Mesothelial cell of epicardium (in vitro differentiated cells): ENCODE data around the gene PAM16. TPM values are rescaled to one million over a fixed set of nuclear protein-coding genes. Genes with fewer than 3 reads are reported as not detected.

Experiments used
- DNase-seq, 2 experiments: peaks; one replicate each; pipeline ENCODE4 v3.0.0; 2021; ENCODE audit warnings: low spot score in 2 of 2; ENCODE audit not compliant: unreplicated experiment in 2 of 2
- H3K27ac Mint-ChIP-seq: 2 replicates; pipeline ENCODE4 v1.8.0; 2021; ENCODE audit warnings: mixed read lengths
- H3K27me3 Mint-ChIP-seq: 2 replicates; pipeline ENCODE4 v1.8.0; 2021; ENCODE audit warnings: low read depth, mixed read lengths
- H3K36me3 Mint-ChIP-seq: 2 replicates; pipeline ENCODE4 v1.8.0; 2021; ENCODE audit warnings: mixed read lengths
- H3K4me1 Mint-ChIP-seq: 2 replicates; pipeline ENCODE4 v1.8.0; 2021; ENCODE audit warnings: mixed read lengths
- H3K4me3 Mint-ChIP-seq: 2 replicates; pipeline ENCODE4 v1.8.0; 2021; ENCODE audit warnings: mild to moderate bottlenecking, moderate library complexity, mixed read lengths
- H3K9me3 Mint-ChIP-seq: 2 replicates; pipeline ENCODE4 v1.8.0; 2021; ENCODE audit warnings: mixed read lengths
- total RNA-seq: library from RNA; stranded (reverse); gene quantifications from 3 replicates; pipeline ENCODE4 v1.2.1, GENCODE V29; 2021
- TF ChIP-seq, protein P1 (sequence below): fragments of 200-600 bp; sonication (generic); IDR thresholded peaks from one replicate; pipeline ENCODE4 v1.5.0; 2021; ENCODE audit warnings: antibody characterized with exemption; ENCODE audit not compliant: unreplicated experiment

PAM16 gene
- total RNA-seq, 1 donor from 2014 or later = 35.6 TPM

- H3K4me3 Mint-ChIP-seq = no peak overlapping the region
- H3K4me1 Mint-ChIP-seq = peaks cover 14% of the 10 kb centered on the region
- H3K9me3 Mint-ChIP-seq = no peaks in the 10 kb centered on the region
- TF ChIP-seq, protein P1, sequence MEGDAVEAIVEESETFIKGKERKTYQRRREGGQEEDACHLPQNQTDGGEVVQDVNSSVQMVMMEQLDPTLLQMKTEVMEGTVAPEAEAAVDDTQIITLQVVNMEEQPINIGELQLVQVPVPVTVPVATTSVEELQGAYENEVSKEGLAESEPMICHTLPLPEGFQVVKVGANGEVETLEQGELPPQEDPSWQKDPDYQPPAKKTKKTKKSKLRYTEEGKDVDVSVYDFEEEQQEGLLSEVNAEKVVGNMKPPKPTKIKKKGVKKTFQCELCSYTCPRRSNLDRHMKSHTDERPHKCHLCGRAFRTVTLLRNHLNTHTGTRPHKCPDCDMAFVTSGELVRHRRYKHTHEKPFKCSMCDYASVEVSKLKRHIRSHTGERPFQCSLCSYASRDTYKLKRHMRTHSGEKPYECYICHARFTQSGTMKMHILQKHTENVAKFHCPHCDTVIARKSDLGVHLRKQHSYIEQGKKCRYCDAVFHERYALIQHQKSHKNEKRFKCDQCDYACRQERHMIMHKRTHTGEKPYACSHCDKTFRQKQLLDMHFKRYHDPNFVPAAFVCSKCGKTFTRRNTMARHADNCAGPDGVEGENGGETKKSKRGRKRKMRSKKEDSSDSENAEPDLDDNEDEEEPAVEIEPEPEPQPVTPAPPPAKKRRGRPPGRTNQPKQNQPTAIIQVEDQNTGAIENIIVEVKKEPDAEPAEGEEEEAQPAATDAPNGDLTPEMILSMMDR = no peak
- H3K36me3 Mint-ChIP-seq = peaks cover 13% of the 10 kb centered on the region
- no peaks in the 10 kb centered on the region for H3K27me3 Mint-ChIP-seq
- DNase-seq = no peak
- no peak overlapping the region for H3K27ac Mint-ChIP-seq
Measured at GRCh38 chr16:4341250-4341649, 9.9 kb downstream of the PAM16 start.

GRCh38 chr16:4340443-4340842, 10.7 kb downstream of the PAM16 start:
- H3K27me3 Mint-ChIP-seq = no peaks in the 10 kb centered on the region
- H3K4me3 Mint-ChIP-seq = no peak overlapping the region
- H3K9me3 Mint-ChIP-seq = no peaks in the 10 kb centered on the region
- TF ChIP-seq, protein P1 = no peak
- peaks cover 16% of the 10 kb centered on the region for H3K36me3 Mint-ChIP-seq
- H3K4me1 Mint-ChIP-seq = peaks cover 14% of the 10 kb centered on the region
- no peak overlapping the region for H3K27ac Mint-ChIP-seq
- DNase-seq = no peak

GRCh38 chr16:4339909-4340308, 11.2 kb downstream of the PAM16 start:
- peaks cover 12% of the 10 kb centered on the region for H3K36me3 Mint-ChIP-seq
- TF ChIP-seq, protein P1 = no peak
- peaks cover 14% of the 10 kb centered on the region for H3K4me1 Mint-ChIP-seq
- H3K9me3 Mint-ChIP-seq = no peaks in the 10 kb centered on the region
- H3K27me3 Mint-ChIP-seq = no peaks in the 10 kb centered on the region
- no peak overlapping the region for H3K4me3 Mint-ChIP-seq
- H3K27ac Mint-ChIP-seq = peak overlapping the region; percentile 89
- peak in 1 of 2 experiments; percentile 79 for DNase-seq

DNA sequence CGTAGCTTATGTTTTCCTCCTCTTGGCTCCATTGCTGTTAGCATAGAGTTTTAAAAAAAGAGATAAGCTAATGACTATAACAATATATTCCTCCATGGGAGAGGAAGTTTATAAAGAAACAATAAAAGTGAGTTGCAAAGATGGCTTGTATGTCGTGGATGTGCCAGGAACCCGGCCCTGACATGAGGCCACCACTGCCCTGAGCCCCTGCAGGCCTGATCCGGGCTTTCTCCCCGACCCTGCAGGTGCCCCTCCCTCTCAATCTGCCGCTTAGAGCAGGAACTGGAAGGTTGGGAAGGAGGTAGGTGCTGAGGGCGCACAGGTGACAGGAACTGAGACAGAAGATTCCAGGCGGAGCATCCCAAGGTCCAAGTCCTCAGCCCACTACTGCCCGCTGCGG, 11.7 kb downstream of the PAM16 start:
- Mint-ChIP-seq H3K9me3 (no peaks in the 10 kb centered on the region), H3K36me3 (peaks cover 10% of the 10 kb centered on the region), H3K27me3 (no peaks in the 10 kb centered on the region), H3K27ac (peak overlapping the region; percentile 89), H3K4me3 (no peak overlapping the region), H3K4me1 (peaks cover 14% of the 10 kb centered on the region)
- DNase-seq = no peak
- TF ChIP-seq, protein P1 = no peak

- TF ChIP-seq, protein P1 = no peak
- Mint-ChIP-seq H3K9me3 (no peaks in the 10 kb centered on the region), H3K27me3 (no peaks in the 10 kb centered on the region), H3K4me3 (no peak overlapping the region), H3K4me1 (peaks cover 14% of the 10 kb centered on the region), H3K27ac (peak overlapping the region; percentile 89), H3K36me3 (peaks cover 8% of the 10 kb centered on the region)
- no peak for DNase-seq
Measured at GRCh38 chr16:4338712-4339299, 12.3 kb downstream of the PAM16 start.

- Mint-ChIP-seq H3K36me3 (peaks cover 4% of the 10 kb centered on the region), H3K4me1 (peaks cover 14% of the 10 kb centered on the region), H3K4me3 (no peak overlapping the region), H3K27me3 (no peaks in the 10 kb centered on the region), H3K27ac (no peak overlapping the region), H3K9me3 (no peaks in the 10 kb centered on the region)
- TF ChIP-seq, protein P1 = no peak
- DNase-seq = no peak
Measured at GRCh38 chr16:4338125-4338582, 13.0 kb downstream of the PAM16 start.
